ENCODE results near the gene GOLM1.

GRCh38 chr9:86116425-86116824 is 17.1 kb upstream of the GOLM1 start:
- TF ChIP-seq, protein P1, sequence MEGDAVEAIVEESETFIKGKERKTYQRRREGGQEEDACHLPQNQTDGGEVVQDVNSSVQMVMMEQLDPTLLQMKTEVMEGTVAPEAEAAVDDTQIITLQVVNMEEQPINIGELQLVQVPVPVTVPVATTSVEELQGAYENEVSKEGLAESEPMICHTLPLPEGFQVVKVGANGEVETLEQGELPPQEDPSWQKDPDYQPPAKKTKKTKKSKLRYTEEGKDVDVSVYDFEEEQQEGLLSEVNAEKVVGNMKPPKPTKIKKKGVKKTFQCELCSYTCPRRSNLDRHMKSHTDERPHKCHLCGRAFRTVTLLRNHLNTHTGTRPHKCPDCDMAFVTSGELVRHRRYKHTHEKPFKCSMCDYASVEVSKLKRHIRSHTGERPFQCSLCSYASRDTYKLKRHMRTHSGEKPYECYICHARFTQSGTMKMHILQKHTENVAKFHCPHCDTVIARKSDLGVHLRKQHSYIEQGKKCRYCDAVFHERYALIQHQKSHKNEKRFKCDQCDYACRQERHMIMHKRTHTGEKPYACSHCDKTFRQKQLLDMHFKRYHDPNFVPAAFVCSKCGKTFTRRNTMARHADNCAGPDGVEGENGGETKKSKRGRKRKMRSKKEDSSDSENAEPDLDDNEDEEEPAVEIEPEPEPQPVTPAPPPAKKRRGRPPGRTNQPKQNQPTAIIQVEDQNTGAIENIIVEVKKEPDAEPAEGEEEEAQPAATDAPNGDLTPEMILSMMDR (IDR thresholded peaks at IDR 0.05): no peak
- TF ChIP-seq POLR2A (IDR thresholded peaks at IDR 0.05): no peak

Measured in heart left ventricle (tissue), 13 donors.